K562 (cell line): ENCODE results near the gene STIM1. TPM values are rescaled to one million over a fixed set of nuclear protein-coding genes. Genes with fewer than 3 reads are reported as not detected.

Source experiments
- CBFB ChIP-seq: sonication (generic); formaldehyde crosslinking; IDR thresholded peaks from 2 replicates; pipeline ENCODE4 v1.4.0; 2020; ENCODE audit warnings: mild to moderate bottlenecking, missing genetic modification reagents
- CREBBP ChIP-seq: IDR thresholded peaks from one replicate; pipeline ENCODE4 v1.6.1; 2012; ENCODE audit warnings: low read depth, mild to moderate bottlenecking, control low read depth, inconsistent platforms, low read length
- GABPB2 ChIP-seq: fragments of 250-450 bp; sonication (Bioruptor Pico); conservative IDR thresholded peaks from 2 replicates; pipeline ENCODE4 v1.5.1; 2021; ENCODE audit warnings: mild to moderate bottlenecking
- GATAD2A ChIP-seq: fragments of 450-650 bp; IDR thresholded peaks from 2 replicates; pipeline ENCODE4 v1.6.1; 2017
- HLTF ChIP-seq: fragments of 450-650 bp; IDR thresholded peaks from 2 replicates; pipeline ENCODE4 v1.6.1; 2016
- HNRNPL ChIP-seq: fragments of 200-400 bp; formaldehyde crosslinking; IDR thresholded peaks from 2 replicates; pipeline ENCODE4 v1.6.1; 2017; ENCODE audit warnings: low read depth, mild to moderate bottlenecking, low read length
- KAT8 ChIP-seq: fragments of 450-650 bp; IDR thresholded peaks from 2 replicates; pipeline ENCODE4 v1.6.1; 2016; ENCODE audit warnings: low read depth, mild to moderate bottlenecking
- KLF10 ChIP-seq: fragments of 250-450 bp; sonication (Bioruptor Pico); IDR thresholded peaks from 2 replicates; pipeline ENCODE4 v1.6.1; 2021; ENCODE audit warnings: matching md5 sums
- KLF13 ChIP-seq: fragments of 450-650 bp; IDR thresholded peaks from 2 replicates; pipeline ENCODE4 v1.6.1; 2016; ENCODE audit warnings: missing genetic modification characterization, low read depth, mild to moderate bottlenecking, missing compliant biosample characterization, moderate library complexity, borderline replicate concordance
- LCOR ChIP-seq: sonication (generic); formaldehyde crosslinking; IDR thresholded peaks from 2 replicates; pipeline ENCODE4 v1.8.0; 2022; ENCODE audit warnings: mild to moderate bottlenecking, missing genetic modification reagents
- NCOA2 ChIP-seq, 2 experiments: fragments of 450-650 bp; IDR thresholded peaks; 2 replicates each; pipeline ENCODE4 v1.6.1; 2018; ENCODE audit warnings: mild to moderate bottlenecking in 2 of 2, moderate library complexity in 1 of 2; ENCODE audit not compliant: partially characterized antibody in 2 of 2
- NR2C2 ChIP-seq, 2 experiments: fragments of 200-800 bp in 1 of 2; sonication (Bioruptor generic) in 1 of 2; sonication (generic) in 1 of 2; formaldehyde crosslinking in 1 of 2; IDR thresholded peaks; 2 replicates each; pipeline versions ENCODE4 v1.6.1 to v1.8.0; 2016 to 2022; ENCODE audit warnings: mild to moderate bottlenecking in 1 of 2, missing compliant biosample characterization in 1 of 2, missing genetic modification characterization in 1 of 2, missing genetic modification reagents in 1 of 2
- PCBP1 ChIP-seq: fragments of 200-400 bp; formaldehyde crosslinking; IDR thresholded peaks from 2 replicates; pipeline ENCODE4 v1.6.1; 2018; ENCODE audit warnings: mild to moderate bottlenecking, low read depth, low read length; ENCODE audit not compliant: poor library complexity, severe bottlenecking
- PML ChIP-seq: IDR thresholded peaks from 2 replicates; pipeline ENCODE4 v1.6.1; 2012; ENCODE audit warnings: low read length, inconsistent platforms
- PTTG1 ChIP-seq: fragments of 450-650 bp; IDR thresholded peaks from 2 replicates; pipeline ENCODE4 v1.6.1; 2016; ENCODE audit warnings: low read depth, mild to moderate bottlenecking, missing genetic modification characterization, missing compliant biosample characterization
- RBM15 ChIP-seq: fragments of 200-400 bp; formaldehyde crosslinking; IDR thresholded peaks from 2 replicates; pipeline ENCODE4 v1.6.1; 2018; ENCODE audit warnings: mild to moderate bottlenecking, low read length, moderate library complexity; ENCODE audit not compliant: insufficient read depth
- SREBF1 ChIP-seq: fragments of 150-350 bp; IDR thresholded peaks from 2 replicates; pipeline ENCODE4 v1.6.1; 2014; ENCODE audit warnings: antibody characterized with exemption, low read depth, low read length, borderline replicate concordance
- SUPT5H ChIP-seq: fragments of 450-650 bp; IDR thresholded peaks from 2 replicates; pipeline ENCODE4 v1.6.1; 2016
- TEAD2 ChIP-seq: fragments of 450-650 bp; IDR thresholded peaks from 2 replicates; pipeline ENCODE4 v1.6.1; 2016; ENCODE audit warnings: missing genetic modification characterization, control low read depth, missing compliant biosample characterization
- TFE3 ChIP-seq: fragments of 450-650 bp; formaldehyde crosslinking; IDR thresholded peaks from 2 replicates; pipeline ENCODE4 v1.4.0; 2020; ENCODE audit warnings: mild to moderate bottlenecking, mixed read lengths
- U2AF1 ChIP-seq: fragments of 200-400 bp; formaldehyde crosslinking; optimal IDR thresholded peaks from 2 replicates; pipeline ENCODE3; 2017; ENCODE audit warnings: mild to moderate bottlenecking, low read depth, low read length, moderate library complexity
- ZBTB12 ChIP-seq: fragments of 250-450 bp; sonication (Bioruptor Pico); IDR thresholded peaks from 2 replicates; pipeline ENCODE4 v1.4.0; 2020
- ZBTB17 ChIP-seq: fragments of 450-650 bp; formaldehyde crosslinking; IDR thresholded peaks from 2 replicates; pipeline ENCODE4 v1.4.0; 2020; ENCODE audit warnings: mild to moderate bottlenecking
- ZNF175 ChIP-seq: fragments of 200-800 bp; sonication (Bioruptor generic); IDR thresholded peaks from 2 replicates; pipeline ENCODE4 v1.6.1; 2016; ENCODE audit warnings: low read depth, mild to moderate bottlenecking, missing genetic modification characterization, missing compliant biosample characterization
- ZNF668 ChIP-seq: fragments of 250-450 bp; sonication (Bioruptor Pico); IDR thresholded peaks from 2 replicates; pipeline ENCODE4 v1.8.0; 2022; ENCODE audit warnings: mild to moderate bottlenecking, inconsistent platforms
- ZNF740 ChIP-seq, 3 experiments: fragments of 200-800 bp in 1 of 3; sonication (Bioruptor generic) in 1 of 3; sonication (generic) in 1 of 3; formaldehyde crosslinking in 1 of 3; IDR thresholded peaks; 2 replicates each; pipeline versions ENCODE4 v1.6.1 to v1.8.0; 2016 to 2022; ENCODE audit warnings: mild to moderate bottlenecking in 2 of 3, missing compliant biosample characterization in 2 of 3, missing genetic modification characterization in 2 of 3, missing genetic modification reagents in 1 of 3
- ZNF77 ChIP-seq: fragments of 250-450 bp; sonication (Bioruptor Pico); IDR thresholded peaks from 2 replicates; pipeline ENCODE4 v1.5.0; 2020
- ZNF785 ChIP-seq: fragments of 250-450 bp; sonication (Bioruptor Pico); IDR thresholded peaks from 2 replicates; pipeline ENCODE4 v1.4.0; 2020; ENCODE audit warnings: mild to moderate bottlenecking
- polyA plus RNA-seq, 8 experiments: library from polyadenylated mRNA; depleted of rRNA in 4 of 8; stranded (reverse) in 5 of 8; unstranded in 3 of 8; fragments of >200 nt; fragmentation: Nextera tagmentation in 2 of 8; fragmentation: Illumina TruSeq in 1 of 8; extraction: Ambion mirVana in 2 of 8; extraction: Trizol in 1 of 8; gene quantifications; 2 replicates each; pipeline versions ENCODE4 v1.2.1 to v1.2.3, GENCODE V29; 2011 to 2014; ENCODE audit warnings: inconsistent platforms in 1 of 8, missing spikeins in 1 of 8
- total RNA-seq, 7 experiments: library from RNA; depleted of rRNA in 6 of 7; stranded (reverse); fragments of >200 nt in 6 of 7; fragmentation: Illumina TruSeq in 2 of 7; extraction: Trizol in 2 of 7; gene quantifications; 2 replicates each; pipeline versions ENCODE4 v1.2.1 to v1.2.3, GENCODE V29; 2011 to 2021; ENCODE audit warnings: low replicate concordance in 1 of 7

STIM1 gene
- total and polyA plus RNA-seq, 9 of the 15 experiments (the other 6 are each of a cell fraction or from before 2014, with no cell fraction given) = 7.7 to 50.5 (median 22.5) TPM

- 0 out of 2 replicates have a peak, but pooled peaks have one; percentile 79 for TF ChIP-seq ZBTB17 (CRISPR knock-in tag)
- TF ChIP-seq ZNF77 = no peak
- TF ChIP-seq KAT8 = no peak
- no peak for TF ChIP-seq PCBP1
- TF ChIP-seq ZBTB12 (CRISPR knock-in tag) = no peak
- peak; percentile 33; the same call in 1 of the 2 replicates for TF ChIP-seq NR2C2 (CRISPR knock-in tag; IDR thresholded peaks at IDR 0.05)
- no peak for TF ChIP-seq NR2C2 (tag; IDR thresholded peaks at IDR 0.05)
- no peak for TF ChIP-seq HNRNPL
- no peak for TF ChIP-seq SREBF1
- TF ChIP-seq PML = no peak
- no peak; the same call in 1 of the 2 replicates for TF ChIP-seq ZNF175 (CRISPR knock-in tag)
- TF ChIP-seq KLF13 (tag) = peak; percentile 43; the same call in 1 of the 2 replicates
- TF ChIP-seq CBFB = 0 out of 2 replicates have a peak, but pooled peaks have one; percentile 34
- TF ChIP-seq LCOR (CRISPR knock-in tag) = 0 out of 2 replicates have a peak, but pooled peaks have one; percentile 17
- TF ChIP-seq TEAD2 (tag) = no peak
- no peak for TF ChIP-seq ZNF785 (CRISPR knock-in tag)
- TF ChIP-seq HLTF = no peak
- TF ChIP-seq ZNF668 (CRISPR knock-in tag) = no peak
- TF ChIP-seq GATAD2A = no peak
- no peak for TF ChIP-seq U2AF1
- 0 out of 2 replicates have a peak, but pooled peaks have one; percentile 64 for TF ChIP-seq SUPT5H
- no peak for TF ChIP-seq NCOA2 (IDR thresholded peaks at IDR 0.05; ENCODE audit: partially characterized antibody in 2 of 2)
- TF ChIP-seq ZNF740 (CRISPR knock-in tag; IDR thresholded peaks at IDR 0.05) = no peak
- no peak for TF ChIP-seq ZNF740 (tag; IDR thresholded peaks at IDR 0.05)
- TF ChIP-seq KLF10 (CRISPR knock-in tag) = no peak
- TF ChIP-seq RBM15 = no peak
- no peak for TF ChIP-seq PTTG1 (tag)
- TF ChIP-seq TFE3 = no peak
- TF ChIP-seq GABPB2 (CRISPR knock-in tag) = no peak
- no peak for TF ChIP-seq CREBBP
Measured at GRCh38 chr11:3834349-3834663, 21.2 kb upstream of the STIM1 start (continued).
